Stomach (tissue), 9 donors: ENCODE measurements around the gene OBP2B. TPM values are rescaled to one million over a fixed set of nuclear protein-coding genes. Genes with fewer than 3 reads are reported as not detected.
A peak's percentile ranks its signal among the peaks of the same experiment; 100 is the strongest.

ENCODE experiments used
- DNase-seq, 2 donors: peaks; one replicate each; pipeline versions ENCODE4 v3.0.0 to v3.0.0-alpha.2; 2013 to 2019
- H3K27ac ChIP-seq, 5 donors: fragments of 200-600 bp in 4 of 5; sonication (generic) in 4 of 5; one replicate each; pipeline ENCODE4 v1.5.1; 2013 to 2019; ENCODE audit warnings: mild to moderate bottlenecking in 1 of 5, moderate library complexity in 1 of 5
- H3K27me3 ChIP-seq, 3 donors: fragments of 200-600 bp; sonication (generic); one replicate each; pipeline ENCODE4 v1.5.1; 2017 to 2019; ENCODE audit warnings: mixed run types in 1 of 3
- H3K36me3 ChIP-seq, 4 donors: fragments of 200-600 bp; sonication (generic); 1 replicate in 3 of 4; 2 replicates in 1 of 4; pipeline ENCODE4 v1.5.1; 2016 to 2019
- H3K4me1 ChIP-seq, 4 donors: fragments of 200-600 bp; sonication (generic); one replicate each; pipeline ENCODE4 v1.5.1; 2016 to 2019
- H3K4me3 ChIP-seq, 4 donors: fragments of 200-600 bp; sonication (generic) in 3 of 4; one replicate each; pipeline ENCODE4 v1.5.1; 2016 to 2019; ENCODE audit warnings: mild to moderate bottlenecking in 1 of 4
- H3K9me3 ChIP-seq, 4 donors: fragments of 200-600 bp; sonication (generic); one replicate each; pipeline ENCODE4 v1.5.1; 2016 to 2019
- EP300 ChIP-seq: sonication (generic); formaldehyde crosslinking; IDR thresholded peaks from one replicate; pipeline ENCODE4 v1.6.1; 2017; ENCODE audit warnings: antibody characterized with exemption
- POLR2A ChIP-seq, 4 donors: fragments of 450-650 bp; IDR thresholded peaks; one replicate each; pipeline ENCODE4 v1.6.1; 2016; ENCODE audit warnings: antibody characterized with exemption in 4 of 4, control low read depth in 2 of 4, mild to moderate bottlenecking in 1 of 4, moderate library complexity in 1 of 4
- POLR2AphosphoS5 ChIP-seq, 3 donors: sonication (generic); formaldehyde crosslinking; IDR thresholded peaks; one replicate each; pipeline ENCODE4 v1.6.1; 2016; ENCODE audit warnings: antibody characterized with exemption in 3 of 3
- WGBS, 5 donors: extraction: QIAGEN DNeasy Blood & Tissue Kit in 3 of 5; methylation state at CpG; one replicate each; pipeline versions ENCODE4 v1.1.5 to v1.1.7; 2013 to 2018; 5-methylcytosine and 5-hydroxymethylcytosine counted together
- intact Hi-C: fragments of 100-400 bp; cut with DNase I; formaldehyde crosslinking; loops from one replicate; pipeline ENCODE4 v1.15.1; 2023; ENCODE audit warnings: low total_unique reads
- polyA plus RNA-seq, 3 donors: library from polyadenylated mRNA; stranded (reverse); fragments of 200-250 nt; gene quantifications; one replicate each; pipeline ENCODE4 v1.2.3, GENCODE V29; 2013
- total RNA-seq, 5 donors: library from RNA; depleted of rRNA; stranded (reverse); fragments of >200 nt; gene quantifications; one replicate each; pipeline versions ENCODE4 v1.1.0 to v1.2.3, GENCODE V29; 2014 to 2016
- TF ChIP-seq, protein P1 (sequence below), 7 experiments: fragments of 450-650 bp in 4 of 7; fragments of 200-600 bp in 3 of 7; sonication (generic) in 3 of 7; IDR thresholded peaks; one replicate each; pipeline ENCODE4 v1.5.1; 2016 to 2019; ENCODE audit warnings: antibody characterized with exemption in 7 of 7, control low read depth in 2 of 7, mild to moderate bottlenecking in 1 of 7
- donor health status: healthy with polysubstance abuse.
- donor health status: Bipolar disorder and iron deficiency.
- donor health status: healthy.

Gene OBP2B
- total and polyA plus RNA-seq, 8 donors = not detected

- H3K27ac ChIP-seq = no peak overlapping the region
- no peaks in the 10 kb centered on the region for H3K36me3 ChIP-seq
- H3K27me3 ChIP-seq = peaks cover 0 to 22% (median 0%) of the 10 kb centered on the region in 3 donors
- TF ChIP-seq POLR2AphosphoS5 (IDR thresholded peaks at IDR 0.05) = no peak
- TF ChIP-seq, protein P1, sequence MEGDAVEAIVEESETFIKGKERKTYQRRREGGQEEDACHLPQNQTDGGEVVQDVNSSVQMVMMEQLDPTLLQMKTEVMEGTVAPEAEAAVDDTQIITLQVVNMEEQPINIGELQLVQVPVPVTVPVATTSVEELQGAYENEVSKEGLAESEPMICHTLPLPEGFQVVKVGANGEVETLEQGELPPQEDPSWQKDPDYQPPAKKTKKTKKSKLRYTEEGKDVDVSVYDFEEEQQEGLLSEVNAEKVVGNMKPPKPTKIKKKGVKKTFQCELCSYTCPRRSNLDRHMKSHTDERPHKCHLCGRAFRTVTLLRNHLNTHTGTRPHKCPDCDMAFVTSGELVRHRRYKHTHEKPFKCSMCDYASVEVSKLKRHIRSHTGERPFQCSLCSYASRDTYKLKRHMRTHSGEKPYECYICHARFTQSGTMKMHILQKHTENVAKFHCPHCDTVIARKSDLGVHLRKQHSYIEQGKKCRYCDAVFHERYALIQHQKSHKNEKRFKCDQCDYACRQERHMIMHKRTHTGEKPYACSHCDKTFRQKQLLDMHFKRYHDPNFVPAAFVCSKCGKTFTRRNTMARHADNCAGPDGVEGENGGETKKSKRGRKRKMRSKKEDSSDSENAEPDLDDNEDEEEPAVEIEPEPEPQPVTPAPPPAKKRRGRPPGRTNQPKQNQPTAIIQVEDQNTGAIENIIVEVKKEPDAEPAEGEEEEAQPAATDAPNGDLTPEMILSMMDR (IDR thresholded peaks at IDR 0.05) = no peak
- no peak for TF ChIP-seq POLR2A (IDR thresholded peaks at IDR 0.05)
- no peak for DNase-seq
- no peaks in the 10 kb centered on the region for H3K9me3 ChIP-seq
- intact Hi-C loops = no loop called here
- 78 to 88% (median 85%) methylated on average over 1 to 3 of the region's 3 CpGs for WGBS, 5 donors
- peaks cover 22 to 33% (median 30%) of the 10 kb centered on the region in 4 donors for H3K4me1 ChIP-seq
- no peak overlapping the region for H3K4me3 ChIP-seq
Observed at GRCh38 chr9:133167096-133167730, 41.8 kb downstream of the OBP2B start.

GRCh38 chr9:133166392-133166791, 42.7 kb downstream of the OBP2B start:
- intact Hi-C loops = no loop called here
- peaks cover 22 to 39% (median 35%) of the 10 kb centered on the region in 4 donors for H3K4me1 ChIP-seq
- no peak for TF ChIP-seq EP300
- no peak for TF ChIP-seq POLR2AphosphoS5 (IDR thresholded peaks at IDR 0.05)
- TF ChIP-seq, protein P1 (IDR thresholded peaks at IDR 0.05) = no peak
- no peaks in the 10 kb centered on the region for H3K9me3 ChIP-seq
- 82 to 90% (median 88%) methylated on average over 16 to 17 of the region's 17 CpGs for WGBS, 5 donors
- no peaks in the 10 kb centered on the region for H3K36me3 ChIP-seq
- DNase-seq = no peak
- H3K27ac ChIP-seq = no peak overlapping the region
- peaks cover 0 to 17% (median 0%) of the 10 kb centered on the region in 3 donors for H3K27me3 ChIP-seq
- no peak overlapping the region for H3K4me3 ChIP-seq

GRCh38 chr9:133165452-133165730, 43.7 kb downstream of the OBP2B start:
- WGBS, 5 donors = 85 to 93% (median 88%) methylated on average over 2 of the region's 2 CpGs
- intact Hi-C loops = no loop called here
- Histone ChIP-seq H3K36me3 (no peaks in the 10 kb centered on the region), H3K9me3 (no peaks in the 10 kb centered on the region), H3K4me1 (peaks cover 22 to 49% (median 41%) of the 10 kb centered on the region in 4 donors), H3K27me3 (peaks cover 0 to 10% (median 0%) of the 10 kb centered on the region in 3 donors), H3K27ac (peak overlapping the region; percentile 63 to 86 (median 83)), H3K4me3 (no peak overlapping the region)
- TF ChIP-seq EP300 = no peak
- TF ChIP-seq POLR2A (IDR thresholded peaks at IDR 0.05) = no peak
- TF ChIP-seq POLR2AphosphoS5 (IDR thresholded peaks at IDR 0.05) = no peak
- TF ChIP-seq, protein P1 (IDR thresholded peaks at IDR 0.05) = no peak
- DNase-seq = no peak

GRCh38 chr9:133164191-133164590, 44.9 kb downstream of the OBP2B start:
- H3K36me3 ChIP-seq = peaks cover 0 to 9% (median 2%) of the 10 kb centered on the region in 4 donors
- peak overlapping the region; percentile 77 to 86 (median 83) for H3K27ac ChIP-seq
- peak overlapping the region; percentile 68 to 73 (median 72) for H3K4me3 ChIP-seq
- WGBS, 5 donors = 59 to 71% (median 68%) methylated on average over 13 of the region's 13 CpGs
- no peak for DNase-seq
- intact Hi-C loops = no loop called here
- H3K27me3 ChIP-seq = peaks cover 0 to 10% (median 0%) of the 10 kb centered on the region in 3 donors
- peaks cover 22 to 49% (median 41%) of the 10 kb centered on the region in 4 donors for H3K4me1 ChIP-seq
- no peaks in the 10 kb centered on the region for H3K9me3 ChIP-seq
- TF ChIP-seq EP300 (no peak), POLR2AphosphoS5 (IDR thresholded peaks at IDR 0.05) (no peak), POLR2A (IDR thresholded peaks at IDR 0.05) (no peak)
- TF ChIP-seq, protein P1 (IDR thresholded peaks at IDR 0.05) = no peak
